Measurements from ENCODE around the gene STAG2.

DNA sequence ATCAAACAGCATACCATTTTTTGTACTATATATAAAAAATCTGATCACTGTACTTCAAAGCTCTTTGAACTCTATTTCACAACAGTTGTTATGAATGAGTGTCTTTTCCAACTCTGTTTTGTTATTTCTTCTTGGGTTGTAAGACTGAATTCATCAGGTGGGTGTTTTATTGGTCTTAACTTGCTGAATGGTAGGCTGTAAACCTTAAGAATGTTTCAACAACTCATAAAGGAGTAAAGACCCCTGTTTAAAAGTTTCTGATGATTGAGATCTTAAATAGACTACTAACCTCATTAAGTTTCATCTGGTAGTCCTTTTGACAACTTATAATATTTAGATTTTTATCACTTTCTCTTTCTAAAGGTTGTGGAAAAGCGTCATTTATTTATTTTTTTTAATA lies 18.4 kb upstream of the STAG2 start:
- TF ChIP-seq, protein P1, sequence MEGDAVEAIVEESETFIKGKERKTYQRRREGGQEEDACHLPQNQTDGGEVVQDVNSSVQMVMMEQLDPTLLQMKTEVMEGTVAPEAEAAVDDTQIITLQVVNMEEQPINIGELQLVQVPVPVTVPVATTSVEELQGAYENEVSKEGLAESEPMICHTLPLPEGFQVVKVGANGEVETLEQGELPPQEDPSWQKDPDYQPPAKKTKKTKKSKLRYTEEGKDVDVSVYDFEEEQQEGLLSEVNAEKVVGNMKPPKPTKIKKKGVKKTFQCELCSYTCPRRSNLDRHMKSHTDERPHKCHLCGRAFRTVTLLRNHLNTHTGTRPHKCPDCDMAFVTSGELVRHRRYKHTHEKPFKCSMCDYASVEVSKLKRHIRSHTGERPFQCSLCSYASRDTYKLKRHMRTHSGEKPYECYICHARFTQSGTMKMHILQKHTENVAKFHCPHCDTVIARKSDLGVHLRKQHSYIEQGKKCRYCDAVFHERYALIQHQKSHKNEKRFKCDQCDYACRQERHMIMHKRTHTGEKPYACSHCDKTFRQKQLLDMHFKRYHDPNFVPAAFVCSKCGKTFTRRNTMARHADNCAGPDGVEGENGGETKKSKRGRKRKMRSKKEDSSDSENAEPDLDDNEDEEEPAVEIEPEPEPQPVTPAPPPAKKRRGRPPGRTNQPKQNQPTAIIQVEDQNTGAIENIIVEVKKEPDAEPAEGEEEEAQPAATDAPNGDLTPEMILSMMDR (conservative IDR thresholded peaks at IDR 0.05; ENCODE audit: low read depth, low read length): no peak
- no peak for TF ChIP-seq EZH2 (IDR thresholded peaks at IDR 0.05; ENCODE audit: borderline replicate concordance, low read depth, low read length, poor library complexity, severe bottlenecking)

Data from A673 (cell line).